A673 (cell line): ENCODE results near the gene CNPY2.

Source experiments
- EZH2 ChIP-seq: fragments of 200-600 bp; sonication (generic); IDR thresholded peaks from 2 replicates; pipeline ENCODE4 v1.6.1; 2017; ENCODE audit warnings: borderline replicate concordance, low read depth, mild to moderate bottlenecking, mixed read lengths, antibody characterized with exemption, low read length; ENCODE audit not compliant: poor library complexity, severe bottlenecking
- TF ChIP-seq, protein P1 (sequence below): fragments of 300-800, 200-600 bp; sonication (generic); conservative IDR thresholded peaks from 2 replicates; pipeline ENCODE4 v1.5.1; 2017; ENCODE audit warnings: low read depth, mild to moderate bottlenecking, antibody characterized with exemption, low read length, moderate library complexity, mixed read lengths

DNA sequence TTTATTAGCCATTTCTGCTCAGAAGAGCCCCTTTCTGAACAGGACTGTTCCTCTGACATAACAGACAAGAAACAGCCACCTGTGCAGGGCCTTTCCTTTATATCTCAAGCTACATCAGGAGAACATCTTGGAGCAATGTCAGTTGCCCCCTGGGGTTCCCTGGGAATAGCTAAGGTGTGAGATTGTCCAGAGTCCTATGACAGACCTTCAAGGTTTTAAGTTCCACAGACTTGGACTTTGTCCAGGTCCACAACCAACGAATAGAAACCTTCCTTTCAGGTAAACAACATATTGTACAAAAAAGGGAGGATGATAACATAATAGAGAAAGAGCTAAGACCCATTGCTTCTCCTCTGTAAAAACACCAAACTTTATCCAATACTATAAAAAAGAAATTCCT, 25.8 kb upstream of the CNPY2 start:
- TF ChIP-seq, protein P1, sequence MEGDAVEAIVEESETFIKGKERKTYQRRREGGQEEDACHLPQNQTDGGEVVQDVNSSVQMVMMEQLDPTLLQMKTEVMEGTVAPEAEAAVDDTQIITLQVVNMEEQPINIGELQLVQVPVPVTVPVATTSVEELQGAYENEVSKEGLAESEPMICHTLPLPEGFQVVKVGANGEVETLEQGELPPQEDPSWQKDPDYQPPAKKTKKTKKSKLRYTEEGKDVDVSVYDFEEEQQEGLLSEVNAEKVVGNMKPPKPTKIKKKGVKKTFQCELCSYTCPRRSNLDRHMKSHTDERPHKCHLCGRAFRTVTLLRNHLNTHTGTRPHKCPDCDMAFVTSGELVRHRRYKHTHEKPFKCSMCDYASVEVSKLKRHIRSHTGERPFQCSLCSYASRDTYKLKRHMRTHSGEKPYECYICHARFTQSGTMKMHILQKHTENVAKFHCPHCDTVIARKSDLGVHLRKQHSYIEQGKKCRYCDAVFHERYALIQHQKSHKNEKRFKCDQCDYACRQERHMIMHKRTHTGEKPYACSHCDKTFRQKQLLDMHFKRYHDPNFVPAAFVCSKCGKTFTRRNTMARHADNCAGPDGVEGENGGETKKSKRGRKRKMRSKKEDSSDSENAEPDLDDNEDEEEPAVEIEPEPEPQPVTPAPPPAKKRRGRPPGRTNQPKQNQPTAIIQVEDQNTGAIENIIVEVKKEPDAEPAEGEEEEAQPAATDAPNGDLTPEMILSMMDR = no peak
- TF ChIP-seq EZH2 = no peak
